GM12878 (cell line): ENCODE results near the gene OR10H3. TPM values are rescaled to one million over a fixed set of nuclear protein-coding genes. Genes with fewer than 3 reads are reported as not detected.

ENCODE experiments used
- ATAC-seq: fragments of 200-7000 bp; cut with Tn5 transposase; 3 replicates; pipeline ENCODE4 v1.9.1; 2020; ENCODE audit warnings: mild to moderate bottlenecking, moderate library complexity
- BruUV-seq: library from RNA; stranded (reverse); fragments of 400-500 nt; replicated peaks from 2 replicates; lab custom pipeline; 2021; lab: Mats Ljungman, UMichigan
- CTCF ChIA-PET: fragments of 300-600 bp; sonication (Branson Sonifier 250); formaldehyde crosslinking; extraction: SDS; loops from one replicate; lab custom pipeline; 2021; ENCODE audit warnings: inconsistent platforms; lab: Yijun Ruan, JAX
- POLR2A ChIA-PET: fragments of 350-600 bp; formaldehyde crosslinking; extraction: SDS; loops from one replicate; lab custom pipeline; 2021; ENCODE audit warnings: inconsistent platforms; lab: Charles Lee
- RAD21 ChIA-PET: fragments of 300-600 bp; sonication (Branson Sonifier 250); formaldehyde crosslinking; loops from one replicate; lab custom pipeline; 2023; ENCODE audit warnings: antibody characterized with exemption; ENCODE audit not compliant: unreplicated experiment; lab: Charles Lee
- SMC1A ChIA-PET: fragments of 300-600 bp; sonication (Branson Sonifier 250); formaldehyde crosslinking; loops from one replicate; lab custom pipeline; 2023; ENCODE audit not compliant: unreplicated experiment, uncharacterized antibody; lab: Charles Lee
- DNase-seq: peaks from one replicate; pipeline ENCODE4 v3.0.0-alpha.2; 2011; ENCODE audit warnings: low read depth, low spot score
- FAIRE-seq: peaks from 3 replicates; lab custom pipeline; 2011; peaks lifted over from hg19 to GRCh38; lab: Jason Lieb, UNC
- H2AFZ ChIP-seq: 2 replicates; pipeline ENCODE4 v1.6.0; 2011; ENCODE audit warnings: low read depth, low read length, control low read depth; ENCODE audit not compliant: control insufficient read depth
- H3K27ac ChIP-seq: 2 replicates; pipeline ENCODE4 v1.5.1; 2011; ENCODE audit warnings: control low read depth; ENCODE audit not compliant: control insufficient read depth, insufficient read depth
- H3K27me3 ChIP-seq, 2 experiments: replicated peaks in 1 of 2; 2 replicates each; pipeline versions ENCODE4 v1.6.0 to v1.6.1; 2011; ENCODE audit warnings: low read length in 1 of 2; ENCODE audit not compliant: control insufficient read depth in 2 of 2, insufficient read depth in 2 of 2
- H3K36me3 ChIP-seq, 2 experiments: 2 replicates each; pipeline ENCODE4 v1.5.1; 2011; ENCODE audit warnings: low read length in 1 of 2; ENCODE audit not compliant: control insufficient read depth in 2 of 2, insufficient read depth in 2 of 2
- H3K4me1 ChIP-seq: 2 replicates; pipeline ENCODE4 v1.6.1; 2011; ENCODE audit warnings: mild to moderate bottlenecking, low read length, moderate library complexity, mixed read lengths; ENCODE audit not compliant: control insufficient read depth, insufficient read depth
- H3K4me2 ChIP-seq: 2 replicates; pipeline ENCODE4 v1.6.0; 2011; ENCODE audit warnings: control low read depth; ENCODE audit not compliant: control insufficient read depth, insufficient read depth
- H3K4me3 ChIP-seq: fragments of 200-600 bp; sonication (generic); 2 replicates; pipeline ENCODE4 v1.5.1; 2016
- H3K79me2 ChIP-seq: 2 replicates; pipeline ENCODE4 v1.6.0; 2011; ENCODE audit warnings: low read length; ENCODE audit not compliant: control insufficient read depth, insufficient read depth
- H3K9ac ChIP-seq: 2 replicates; pipeline ENCODE4 v1.8.0; 2011; ENCODE audit warnings: low read length, control low read depth, mixed read lengths; ENCODE audit not compliant: control insufficient read depth, insufficient read depth
- H3K9me3 ChIP-seq: replicated peaks from 3 replicates; pipeline ENCODE4 v1.5.1; 2011; ENCODE audit warnings: mild to moderate bottlenecking, low read length; ENCODE audit not compliant: control insufficient read depth, insufficient read depth
- H4K20me1 ChIP-seq: 2 replicates; pipeline ENCODE4 v1.6.0; 2011; ENCODE audit not compliant: control insufficient read depth, insufficient read depth
- CHD2 ChIP-seq: IDR thresholded peaks from 2 replicates; pipeline ENCODE4 v1.6.1; 2011; ENCODE audit warnings: low read depth, low read length, improper control_type of control experiment, borderline replicate concordance
- ESRRA ChIP-seq: IDR thresholded peaks from 2 replicates; pipeline ENCODE4 v1.6.1; 2012; ENCODE audit warnings: mild to moderate bottlenecking, low read length, improper control_type of control experiment
- POLR2AphosphoS5 ChIP-seq: IDR thresholded peaks from 2 replicates; pipeline ENCODE4 v1.6.1; 2011; ENCODE audit warnings: mild to moderate bottlenecking, low read length, inconsistent platforms
- REST ChIP-seq: IDR thresholded peaks from 2 replicates; pipeline ENCODE4 v1.6.1; 2012; ENCODE audit warnings: mild to moderate bottlenecking, low read depth, low read length
- SP1 ChIP-seq: IDR thresholded peaks from one replicate; pipeline ENCODE4 v1.6.1; 2011; ENCODE audit warnings: low read depth, low read length
- STAT3 ChIP-seq: IDR thresholded peaks from 2 replicates; pipeline ENCODE4 v1.6.1; 2011; ENCODE audit warnings: low read depth, low read length, improper control_type of control experiment
- TCF12 ChIP-seq: IDR thresholded peaks from 2 replicates; pipeline ENCODE4 v1.6.1; 2011; ENCODE audit warnings: low read depth, mild to moderate bottlenecking, low read length
- ZNF622 ChIP-seq: fragments of 450-650 bp; IDR thresholded peaks from 2 replicates; pipeline ENCODE4 v1.6.1; 2017; ENCODE audit warnings: mild to moderate bottlenecking, inconsistent platforms
- WGBS: methylation state at CpG from one replicate; pipeline ENCODE4 v1.1.6; 2016; ENCODE audit warnings: low lambda C conversion rate; ENCODE audit not compliant: insufficient replicate concordance, insufficient coverage; ENCODE audit errors: missing lambda C conversion rate; 5-methylcytosine and 5-hydroxymethylcytosine counted together
- in situ Hi-C: fragments of 300-500 bp; cut with MboI; formaldehyde crosslinking; loops from 9 replicates; pipeline ENCODE4 v1.14.3; 2018; ENCODE audit warnings: mixed read lengths
- intact Hi-C: fragments of 100-400 bp; cut with micrococcal nuclease; formaldehyde crosslinking; loops from one replicate; pipeline ENCODE4 v1.14.2; 2022; ENCODE audit not compliant: unreplicated experiment
- polyA plus RNA-seq, 11 experiments: library from polyadenylated mRNA; depleted of rRNA in 4 of 11; unstranded in 6 of 11; stranded (reverse) in 5 of 11; fragments of >200 nt; fragmentation: Nextera tagmentation in 4 of 11; fragmentation: Illumina TruSeq in 1 of 11; extraction: Ambion mirVana in 4 of 11; extraction: Trizol in 1 of 11; gene quantifications; 1 replicate in 1 of 11; 2 replicates in 10 of 11; pipeline versions ENCODE4 v1.2.1 to v1.2.3, GENCODE V29; 2011 to 2016; ENCODE audit warnings: inconsistent platforms in 2 of 11, missing spikeins in 2 of 11, low read depth in 1 of 11
- total RNA-seq, 4 experiments: library from RNA; depleted of rRNA in 3 of 4; stranded (reverse); fragments of >200 nt in 3 of 4; fragmentation: Illumina TruSeq in 1 of 4; extraction: Trizol in 1 of 4; gene quantifications; 2 replicates each; pipeline versions ENCODE4 v1.2.1 to v1.2.3, GENCODE V29; 2013 to 2021
- TF ChIP-seq, protein P1 (sequence below): fragments of 450-650 bp; conservative IDR thresholded peaks from 2 replicates; pipeline ENCODE4 v1.6.1; 2017; ENCODE audit warnings: mild to moderate bottlenecking, moderate library complexity
- TF ChIP-seq, protein P2 (sequence below): fragments of 150-350 bp; IDR thresholded peaks from 2 replicates; pipeline ENCODE4 v1.6.1; 2014; ENCODE audit warnings: mild to moderate bottlenecking, low read depth, low read length
- TF ChIP-seq, protein P3 (sequence below): fragments of 450-650 bp; IDR thresholded peaks from 2 replicates; pipeline ENCODE4 v1.6.1; 2018; ENCODE audit warnings: mild to moderate bottlenecking, low read depth, moderate library complexity; ENCODE audit not compliant: partially characterized antibody

OR10H3 gene
- total and polyA plus RNA-seq, 10 of the 15 experiments (the other 5 are each of a cell fraction or from before 2014, with no cell fraction given): not detected

GRCh38 chr19:15701757-15702533 lies 35.8 kb upstream of the OR10H3 start:
- in situ Hi-C loops (no loop called here), intact Hi-C loops (no loop called here)
- Histone ChIP-seq H3K4me1 (no peaks in the 10 kb centered on the region), H3K4me3 (no peak overlapping the region), H4K20me1 (no peaks in the 10 kb centered on the region), H3K27me3 (no peaks in the 10 kb centered on the region), H3K9ac (no peak overlapping the region), H3K36me3 (no peaks in the 10 kb centered on the region), H3K27ac (no peak overlapping the region), H3K9me3 (no peaks in the 10 kb centered on the region), H3K79me2 (no peaks in the 10 kb centered on the region), H2AFZ (no peak overlapping the region), H3K4me2 (no peak overlapping the region)
- DNase-seq (no peak), FAIRE-seq (no peak), ATAC-seq (no peak)
- ChIA-PET RAD21 (no interaction called here), CTCF (interaction anchor here (0.6 kb wide), 1 partner anchor 749 kb away, joined by 3 read pairs; no protein-coding TSS in a partner anchor), POLR2A (no interaction called here), SMC1A (interaction anchor here (0.6 kb wide), 1 partner anchor 135 kb away, joined by 3 read pairs; no protein-coding TSS in a partner anchor)
- 3% methylated on average over 4 of the region's 4 CpGs for WGBS
- BruUV-seq: no TSS peak
- no peak for TF ChIP-seq CHD2
- TF ChIP-seq, protein P1, sequence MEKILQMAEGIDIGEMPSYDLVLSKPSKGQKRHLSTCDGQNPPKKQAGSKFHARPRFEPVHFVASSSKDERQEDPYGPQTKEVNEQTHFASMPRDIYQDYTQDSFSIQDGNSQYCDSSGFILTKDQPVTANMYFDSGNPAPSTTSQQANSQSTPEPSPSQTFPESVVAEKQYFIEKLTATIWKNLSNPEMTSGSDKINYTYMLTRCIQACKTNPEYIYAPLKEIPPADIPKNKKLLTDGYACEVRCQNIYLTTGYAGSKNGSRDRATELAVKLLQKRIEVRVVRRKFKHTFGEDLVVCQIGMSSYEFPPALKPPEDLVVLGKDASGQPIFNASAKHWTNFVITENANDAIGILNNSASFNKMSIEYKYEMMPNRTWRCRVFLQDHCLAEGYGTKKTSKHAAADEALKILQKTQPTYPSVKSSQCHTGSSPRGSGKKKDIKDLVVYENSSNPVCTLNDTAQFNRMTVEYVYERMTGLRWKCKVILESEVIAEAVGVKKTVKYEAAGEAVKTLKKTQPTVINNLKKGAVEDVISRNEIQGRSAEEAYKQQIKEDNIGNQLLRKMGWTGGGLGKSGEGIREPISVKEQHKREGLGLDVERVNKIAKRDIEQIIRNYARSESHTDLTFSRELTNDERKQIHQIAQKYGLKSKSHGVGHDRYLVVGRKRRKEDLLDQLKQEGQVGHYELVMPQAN: no peak
- TF ChIP-seq ZNF622: no peak
- TF ChIP-seq POLR2AphosphoS5: no peak
- TF ChIP-seq TCF12: no peak
- TF ChIP-seq, protein P2, sequence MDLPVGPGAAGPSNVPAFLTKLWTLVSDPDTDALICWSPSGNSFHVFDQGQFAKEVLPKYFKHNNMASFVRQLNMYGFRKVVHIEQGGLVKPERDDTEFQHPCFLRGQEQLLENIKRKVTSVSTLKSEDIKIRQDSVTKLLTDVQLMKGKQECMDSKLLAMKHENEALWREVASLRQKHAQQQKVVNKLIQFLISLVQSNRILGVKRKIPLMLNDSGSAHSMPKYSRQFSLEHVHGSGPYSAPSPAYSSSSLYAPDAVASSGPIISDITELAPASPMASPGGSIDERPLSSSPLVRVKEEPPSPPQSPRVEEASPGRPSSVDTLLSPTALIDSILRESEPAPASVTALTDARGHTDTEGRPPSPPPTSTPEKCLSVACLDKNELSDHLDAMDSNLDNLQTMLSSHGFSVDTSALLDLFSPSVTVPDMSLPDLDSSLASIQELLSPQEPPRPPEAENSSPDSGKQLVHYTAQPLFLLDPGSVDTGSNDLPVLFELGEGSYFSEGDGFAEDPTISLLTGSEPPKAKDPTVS: no peak
- TF ChIP-seq, protein P3, sequence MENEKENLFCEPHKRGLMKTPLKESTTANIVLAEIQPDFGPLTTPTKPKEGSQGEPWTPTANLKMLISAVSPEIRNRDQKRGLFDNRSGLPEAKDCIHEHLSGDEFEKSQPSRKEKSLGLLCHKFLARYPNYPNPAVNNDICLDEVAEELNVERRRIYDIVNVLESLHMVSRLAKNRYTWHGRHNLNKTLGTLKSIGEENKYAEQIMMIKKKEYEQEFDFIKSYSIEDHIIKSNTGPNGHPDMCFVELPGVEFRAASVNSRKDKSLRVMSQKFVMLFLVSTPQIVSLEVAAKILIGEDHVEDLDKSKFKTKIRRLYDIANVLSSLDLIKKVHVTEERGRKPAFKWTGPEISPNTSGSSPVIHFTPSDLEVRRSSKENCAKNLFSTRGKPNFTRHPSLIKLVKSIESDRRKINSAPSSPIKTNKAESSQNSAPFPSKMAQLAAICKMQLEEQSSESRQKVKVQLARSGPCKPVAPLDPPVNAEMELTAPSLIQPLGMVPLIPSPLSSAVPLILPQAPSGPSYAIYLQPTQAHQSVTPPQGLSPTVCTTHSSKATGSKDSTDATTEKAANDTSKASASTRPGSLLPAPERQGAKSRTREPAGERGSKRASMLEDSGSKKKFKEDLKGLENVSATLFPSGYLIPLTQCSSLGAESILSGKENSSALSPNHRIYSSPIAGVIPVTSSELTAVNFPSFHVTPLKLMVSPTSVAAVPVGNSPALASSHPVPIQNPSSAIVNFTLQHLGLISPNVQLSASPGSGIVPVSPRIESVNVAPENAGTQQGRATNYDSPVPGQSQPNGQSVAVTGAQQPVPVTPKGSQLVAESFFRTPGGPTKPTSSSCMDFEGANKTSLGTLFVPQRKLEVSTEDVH: no peak
- TF ChIP-seq ESRRA: no peak
- no peak for TF ChIP-seq STAT3
- TF ChIP-seq SP1: no peak
- no peak for TF ChIP-seq REST
